ENCODE results near the gene SLC6A17.

The SLC6A17 gene

GRCh38 chr1:110184446-110184845 lies 34.2 kb downstream of the SLC6A17 start:
- no peaks in the 10 kb centered on the region for H4K20me1 ChIP-seq (ENCODE audit: insufficient read depth, low read length)
- H3K27ac ChIP-seq (ENCODE audit: low read depth, low read length, poor library complexity, severe bottlenecking), result no peak overlapping the region
- no peak overlapping the region for H2AFZ ChIP-seq (ENCODE audit: low read length)
- no peak overlapping the region for H3K9ac ChIP-seq (ENCODE audit: low read length)
- no peak overlapping the region for H3K4me2 ChIP-seq (ENCODE audit: low read length)
- no peak overlapping the region for H3K4me3 ChIP-seq (ENCODE audit: low read depth, low read length, poor library complexity, severe bottlenecking)
- no peaks in the 10 kb centered on the region for H3K36me3 ChIP-seq (ENCODE audit: insufficient read depth, low read length)
- no peaks in the 10 kb centered on the region for H3K4me1 ChIP-seq (ENCODE audit: insufficient read depth, low read length, severe bottlenecking)
- H3F3A ChIP-seq (ENCODE audit: insufficient read depth, low read length), result no peaks in the 10 kb centered on the region
- no peaks in the 10 kb centered on the region for H3K27me3 ChIP-seq (ENCODE audit: insufficient read depth, low read length)
- TF ChIP-seq CTCF (IDR thresholded peaks at IDR 0.05; ENCODE audit: low read length) (no peak), EZH2 (IDR thresholded peaks at IDR 0.05; ENCODE audit: borderline replicate concordance, low read length) (no peak)
- H3K79me2 ChIP-seq (ENCODE audit: insufficient read depth, low read length), result no peaks in the 10 kb centered on the region
- H3K9me3 ChIP-seq (ENCODE audit: low read length), result no peaks in the 10 kb centered on the region
- H3K9me2 ChIP-seq (ENCODE audit: low read depth, low read length), result no peaks in the 10 kb centered on the region

- TF ChIP-seq EZH2 (IDR thresholded peaks at IDR 0.05; ENCODE audit: borderline replicate concordance, low read length) (no peak), CTCF (IDR thresholded peaks at IDR 0.05; ENCODE audit: low read length) (no peak)
- Histone ChIP-seq H3F3A (ENCODE audit: insufficient read depth, low read length) (no peaks in the 10 kb centered on the region), H3K4me1 (ENCODE audit: insufficient read depth, low read length, severe bottlenecking) (no peaks in the 10 kb centered on the region), H3K9ac (ENCODE audit: low read length) (no peak overlapping the region), H3K27me3 (ENCODE audit: insufficient read depth, low read length) (no peaks in the 10 kb centered on the region), H3K27ac (ENCODE audit: low read depth, low read length, poor library complexity, severe bottlenecking) (no peak overlapping the region), H4K20me1 (ENCODE audit: insufficient read depth, low read length) (no peaks in the 10 kb centered on the region), H3K79me2 (ENCODE audit: insufficient read depth, low read length) (no peaks in the 10 kb centered on the region), H3K9me2 (ENCODE audit: low read depth, low read length) (no peaks in the 10 kb centered on the region), H3K4me3 (ENCODE audit: low read depth, low read length, poor library complexity, severe bottlenecking) (no peak overlapping the region), H2AFZ (ENCODE audit: low read length) (no peak overlapping the region), H3K4me2 (ENCODE audit: low read length) (no peak overlapping the region), H3K9me3 (ENCODE audit: low read length) (no peaks in the 10 kb centered on the region), H3K36me3 (ENCODE audit: insufficient read depth, low read length) (no peaks in the 10 kb centered on the region)
These were observed 34.9 kb downstream of the SLC6A17 start for GRCh38 chr1:110185181-110185580.

GRCh38 chr1:110186558-110186957 lies 36.3 kb downstream of the SLC6A17 start:
- Histone ChIP-seq H3K9me2 (ENCODE audit: low read depth, low read length) (no peaks in the 10 kb centered on the region), H3K27me3 (ENCODE audit: insufficient read depth, low read length) (no peaks in the 10 kb centered on the region), H3K4me1 (ENCODE audit: insufficient read depth, low read length, severe bottlenecking) (no peaks in the 10 kb centered on the region), H3K4me2 (ENCODE audit: low read length) (no peak overlapping the region), H3K79me2 (ENCODE audit: insufficient read depth, low read length) (no peaks in the 10 kb centered on the region), H3F3A (ENCODE audit: insufficient read depth, low read length) (no peaks in the 10 kb centered on the region), H4K20me1 (ENCODE audit: insufficient read depth, low read length) (no peaks in the 10 kb centered on the region), H3K9me3 (ENCODE audit: low read length) (no peaks in the 10 kb centered on the region), H2AFZ (ENCODE audit: low read length) (no peak overlapping the region), H3K36me3 (ENCODE audit: insufficient read depth, low read length) (no peaks in the 10 kb centered on the region), H3K9ac (ENCODE audit: low read length) (no peak overlapping the region), H3K4me3 (ENCODE audit: low read depth, low read length, poor library complexity, severe bottlenecking) (no peak overlapping the region), H3K27ac (ENCODE audit: low read depth, low read length, poor library complexity, severe bottlenecking) (no peak overlapping the region)
- TF ChIP-seq CTCF (IDR thresholded peaks at IDR 0.05; ENCODE audit: low read length), result no peak
- TF ChIP-seq EZH2 (IDR thresholded peaks at IDR 0.05; ENCODE audit: borderline replicate concordance, low read length), result no peak
